Prostate gland (tissue), 2 donors: Measurements from ENCODE around the gene ABHD17A.

Experiments
- POLR2A ChIP-seq: fragments of 450-650 bp; IDR thresholded peaks from one replicate; pipeline ENCODE4 v1.6.1; 2016; ENCODE audit warnings: antibody characterized with exemption, mild to moderate bottlenecking
- TF ChIP-seq, protein P1 (sequence below), 4 experiments: fragments of 200-600 bp in 2 of 4; fragments of 450-650 bp in 2 of 4; sonication (generic) in 2 of 4; IDR thresholded peaks; 1 replicate in 3 of 4; 2 replicates in 1 of 4; pipeline ENCODE4 v1.5.1; 2016 to 2019; ENCODE audit warnings: antibody characterized with exemption in 4 of 4, mild to moderate bottlenecking in 2 of 4, moderate library complexity in 2 of 4

DNA sequence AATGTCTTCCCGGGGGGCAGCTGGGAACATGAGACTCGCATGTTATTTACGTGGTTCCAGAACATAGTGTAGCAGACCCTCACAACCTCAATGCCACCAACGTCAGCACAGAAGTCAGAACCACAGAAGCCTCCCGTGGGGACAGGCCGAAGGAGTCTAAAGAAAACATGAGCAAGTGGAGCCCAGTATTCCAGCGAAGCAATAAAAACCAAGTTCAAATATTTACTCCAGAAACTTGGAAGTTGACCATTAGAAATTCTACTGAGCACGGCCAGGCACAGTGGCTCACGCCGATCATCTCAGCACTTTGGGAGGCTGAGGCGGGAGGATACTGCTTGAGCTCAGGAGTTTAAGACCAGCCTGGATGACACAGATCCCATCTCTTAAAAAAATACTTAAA, 55.3 kb downstream of the ABHD17A start:
- TF ChIP-seq POLR2A: no peak
- TF ChIP-seq, protein P1, sequence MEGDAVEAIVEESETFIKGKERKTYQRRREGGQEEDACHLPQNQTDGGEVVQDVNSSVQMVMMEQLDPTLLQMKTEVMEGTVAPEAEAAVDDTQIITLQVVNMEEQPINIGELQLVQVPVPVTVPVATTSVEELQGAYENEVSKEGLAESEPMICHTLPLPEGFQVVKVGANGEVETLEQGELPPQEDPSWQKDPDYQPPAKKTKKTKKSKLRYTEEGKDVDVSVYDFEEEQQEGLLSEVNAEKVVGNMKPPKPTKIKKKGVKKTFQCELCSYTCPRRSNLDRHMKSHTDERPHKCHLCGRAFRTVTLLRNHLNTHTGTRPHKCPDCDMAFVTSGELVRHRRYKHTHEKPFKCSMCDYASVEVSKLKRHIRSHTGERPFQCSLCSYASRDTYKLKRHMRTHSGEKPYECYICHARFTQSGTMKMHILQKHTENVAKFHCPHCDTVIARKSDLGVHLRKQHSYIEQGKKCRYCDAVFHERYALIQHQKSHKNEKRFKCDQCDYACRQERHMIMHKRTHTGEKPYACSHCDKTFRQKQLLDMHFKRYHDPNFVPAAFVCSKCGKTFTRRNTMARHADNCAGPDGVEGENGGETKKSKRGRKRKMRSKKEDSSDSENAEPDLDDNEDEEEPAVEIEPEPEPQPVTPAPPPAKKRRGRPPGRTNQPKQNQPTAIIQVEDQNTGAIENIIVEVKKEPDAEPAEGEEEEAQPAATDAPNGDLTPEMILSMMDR (IDR thresholded peaks at IDR 0.05): no peak
